Measurements from ENCODE around the gene MIPEP.
A peak's percentile ranks its signal among the peaks of the same experiment; 100 is the strongest.

MIPEP gene

GRCh38 chr13:23790577-23791170 lies 98.5 kb downstream of the MIPEP start:
- DNase-seq (ENCODE audit: low read depth in 2 of 2): peak; percentile 95 to 97
- TF ChIP-seq CTCF (IDR thresholded peaks at IDR 0.05; ENCODE audit: low read depth, low read length): no peak
- H3K4me3 ChIP-seq (replicated peaks in 1 of 2; ENCODE audit: low read depth in 2 of 2, low read length in 2 of 2): no peak overlapping the region

- no peak overlapping the region for H3K4me3 ChIP-seq (replicated peaks in 1 of 2; ENCODE audit: low read depth in 2 of 2, low read length in 2 of 2)
- peak; percentile 23 to 29 for DNase-seq (ENCODE audit: low read depth in 2 of 2)
- no peak for TF ChIP-seq CTCF (IDR thresholded peaks at IDR 0.05; ENCODE audit: low read depth, low read length)
Measured at GRCh38 chr13:23789576-23790346, 99.4 kb downstream of the MIPEP start.

- no peak for DNase-seq (ENCODE audit: low read depth in 2 of 2)
- H3K4me3 ChIP-seq (replicated peaks in 1 of 2; ENCODE audit: low read depth in 2 of 2, low read length in 2 of 2): no peak overlapping the region
- TF ChIP-seq CTCF (IDR thresholded peaks at IDR 0.05; ENCODE audit: low read depth, low read length): no peak
Measured at GRCh38 chr13:23788459-23788858, 100.7 kb downstream of the MIPEP start.

- no peak overlapping the region for H3K4me3 ChIP-seq (replicated peaks in 1 of 2; ENCODE audit: low read depth in 2 of 2, low read length in 2 of 2)
- DNase-seq (ENCODE audit: low read depth in 2 of 2): no peak
- TF ChIP-seq CTCF (IDR thresholded peaks at IDR 0.05; ENCODE audit: low read depth, low read length): no peak
Measured at GRCh38 chr13:23787464-23787863, 101.7 kb downstream of the MIPEP start.

GRCh38 chr13:23786607-23787006 lies 102.6 kb downstream of the MIPEP start:
- no peak for DNase-seq (ENCODE audit: low read depth in 2 of 2)
- no peak overlapping the region for H3K4me3 ChIP-seq (replicated peaks in 1 of 2; ENCODE audit: low read depth in 2 of 2, low read length in 2 of 2)
- TF ChIP-seq CTCF (IDR thresholded peaks at IDR 0.05; ENCODE audit: low read depth, low read length): no peak

- TF ChIP-seq CTCF (IDR thresholded peaks at IDR 0.05; ENCODE audit: low read depth, low read length): no peak
- H3K4me3 ChIP-seq (replicated peaks in 1 of 2; ENCODE audit: low read depth in 2 of 2, low read length in 2 of 2): no peak overlapping the region
Measured at GRCh38 chr13:23778879-23779278, 110.3 kb downstream of the MIPEP start.

More at GRCh38 chr13:23778879-23779278, 110.3 kb downstream of the MIPEP start:
- peak; percentile 72 to 90 for DNase-seq (ENCODE audit: low read depth in 2 of 2)

Measured in cardiac fibroblast (primary cell).